HL-60 (cell line): ENCODE data around the gene PTPRM.

Source experiments
- DNase-seq, 2 experiments: peaks; one replicate each; pipeline ENCODE4 v3.0.0-alpha.2; 2010 to 2020; ENCODE audit warnings: low read depth in 1 of 2, low spot score in 1 of 2
- H3K27ac ChIP-seq: fragments of 250-450 bp; sonication (Bioruptor Pico); replicated peaks from 2 replicates; pipeline ENCODE4 v1.5.1; 2020; ENCODE audit warnings: mild to moderate bottlenecking, moderate library complexity
- H3K27me3 ChIP-seq: fragments of 250-450 bp; sonication (Bioruptor Pico); 2 replicates; pipeline ENCODE4 v1.5.1; 2021; ENCODE audit warnings: mild to moderate bottlenecking, moderate library complexity; ENCODE audit not compliant: insufficient read depth, poor library complexity, severe bottlenecking
- H3K4me3 ChIP-seq: replicated peaks from 2 replicates; pipeline ENCODE4 v1.5.1; 2011; ENCODE audit warnings: mild to moderate bottlenecking, control low read depth, low read length; ENCODE audit not compliant: insufficient read depth
- GABPA ChIP-seq: IDR thresholded peaks from 2 replicates; pipeline ENCODE4 v1.6.1; 2012; ENCODE audit warnings: low read depth
- POLR2AphosphoS5 ChIP-seq: IDR thresholded peaks from 2 replicates; pipeline ENCODE4 v1.6.1; 2012; ENCODE audit warnings: low read depth
- SPI1 ChIP-seq: IDR thresholded peaks from 2 replicates; pipeline ENCODE4 v1.6.1; 2012; ENCODE audit warnings: low read depth, mild to moderate bottlenecking, borderline replicate concordance
- TF ChIP-seq, protein P1 (sequence below): IDR thresholded peaks from one replicate; pipeline ENCODE4 v1.5.1; 2011; ENCODE audit warnings: low read length, control low read depth, inconsistent platforms; ENCODE audit not compliant: insufficient read depth
- TF ChIP-seq, protein P2 (sequence below): IDR thresholded peaks from 2 replicates; pipeline ENCODE4 v1.6.1; 2012; ENCODE audit warnings: low read depth; ENCODE audit not compliant: insufficient replicate concordance

The PTPRM gene

DNA sequence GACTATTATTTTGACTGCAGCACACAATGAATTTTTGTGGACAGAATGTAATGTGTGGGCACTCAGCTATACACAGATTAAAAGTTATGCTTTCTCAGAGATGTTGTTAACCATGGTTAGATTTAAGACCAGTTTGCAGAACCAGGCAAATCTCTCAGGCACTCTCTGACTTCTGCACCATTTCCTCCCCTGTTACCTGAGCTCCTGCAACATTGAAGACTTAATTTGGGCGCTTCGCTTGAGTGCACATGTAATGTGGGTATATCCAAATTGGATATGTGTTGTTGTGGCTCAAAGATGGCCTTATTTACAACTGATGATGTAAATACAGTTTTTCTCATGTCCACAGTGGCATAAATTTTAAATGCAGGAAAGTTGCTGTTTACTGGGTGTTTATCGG, 469.4 kb downstream of the PTPRM start:
- Histone ChIP-seq H3K4me3 (no peak overlapping the region), H3K27me3 (peaks cover 8% of the 10 kb centered on the region), H3K27ac (no peak overlapping the region)
- no peak for DNase-seq
- no peak for TF ChIP-seq POLR2AphosphoS5
- TF ChIP-seq GABPA: no peak
- no peak for TF ChIP-seq SPI1
- TF ChIP-seq, protein P1, sequence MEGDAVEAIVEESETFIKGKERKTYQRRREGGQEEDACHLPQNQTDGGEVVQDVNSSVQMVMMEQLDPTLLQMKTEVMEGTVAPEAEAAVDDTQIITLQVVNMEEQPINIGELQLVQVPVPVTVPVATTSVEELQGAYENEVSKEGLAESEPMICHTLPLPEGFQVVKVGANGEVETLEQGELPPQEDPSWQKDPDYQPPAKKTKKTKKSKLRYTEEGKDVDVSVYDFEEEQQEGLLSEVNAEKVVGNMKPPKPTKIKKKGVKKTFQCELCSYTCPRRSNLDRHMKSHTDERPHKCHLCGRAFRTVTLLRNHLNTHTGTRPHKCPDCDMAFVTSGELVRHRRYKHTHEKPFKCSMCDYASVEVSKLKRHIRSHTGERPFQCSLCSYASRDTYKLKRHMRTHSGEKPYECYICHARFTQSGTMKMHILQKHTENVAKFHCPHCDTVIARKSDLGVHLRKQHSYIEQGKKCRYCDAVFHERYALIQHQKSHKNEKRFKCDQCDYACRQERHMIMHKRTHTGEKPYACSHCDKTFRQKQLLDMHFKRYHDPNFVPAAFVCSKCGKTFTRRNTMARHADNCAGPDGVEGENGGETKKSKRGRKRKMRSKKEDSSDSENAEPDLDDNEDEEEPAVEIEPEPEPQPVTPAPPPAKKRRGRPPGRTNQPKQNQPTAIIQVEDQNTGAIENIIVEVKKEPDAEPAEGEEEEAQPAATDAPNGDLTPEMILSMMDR: no peak
- TF ChIP-seq, protein P2, sequence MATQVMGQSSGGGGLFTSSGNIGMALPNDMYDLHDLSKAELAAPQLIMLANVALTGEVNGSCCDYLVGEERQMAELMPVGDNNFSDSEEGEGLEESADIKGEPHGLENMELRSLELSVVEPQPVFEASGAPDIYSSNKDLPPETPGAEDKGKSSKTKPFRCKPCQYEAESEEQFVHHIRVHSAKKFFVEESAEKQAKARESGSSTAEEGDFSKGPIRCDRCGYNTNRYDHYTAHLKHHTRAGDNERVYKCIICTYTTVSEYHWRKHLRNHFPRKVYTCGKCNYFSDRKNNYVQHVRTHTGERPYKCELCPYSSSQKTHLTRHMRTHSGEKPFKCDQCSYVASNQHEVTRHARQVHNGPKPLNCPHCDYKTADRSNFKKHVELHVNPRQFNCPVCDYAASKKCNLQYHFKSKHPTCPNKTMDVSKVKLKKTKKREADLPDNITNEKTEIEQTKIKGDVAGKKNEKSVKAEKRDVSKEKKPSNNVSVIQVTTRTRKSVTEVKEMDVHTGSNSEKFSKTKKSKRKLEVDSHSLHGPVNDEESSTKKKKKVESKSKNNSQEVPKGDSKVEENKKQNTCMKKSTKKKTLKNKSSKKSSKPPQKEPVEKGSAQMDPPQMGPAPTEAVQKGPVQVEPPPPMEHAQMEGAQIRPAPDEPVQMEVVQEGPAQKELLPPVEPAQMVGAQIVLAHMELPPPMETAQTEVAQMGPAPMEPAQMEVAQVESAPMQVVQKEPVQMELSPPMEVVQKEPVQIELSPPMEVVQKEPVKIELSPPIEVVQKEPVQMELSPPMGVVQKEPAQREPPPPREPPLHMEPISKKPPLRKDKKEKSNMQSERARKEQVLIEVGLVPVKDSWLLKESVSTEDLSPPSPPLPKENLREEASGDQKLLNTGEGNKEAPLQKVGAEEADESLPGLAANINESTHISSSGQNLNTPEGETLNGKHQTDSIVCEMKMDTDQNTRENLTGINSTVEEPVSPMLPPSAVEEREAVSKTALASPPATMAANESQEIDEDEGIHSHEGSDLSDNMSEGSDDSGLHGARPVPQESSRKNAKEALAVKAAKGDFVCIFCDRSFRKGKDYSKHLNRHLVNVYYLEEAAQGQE: no peak

DNA sequence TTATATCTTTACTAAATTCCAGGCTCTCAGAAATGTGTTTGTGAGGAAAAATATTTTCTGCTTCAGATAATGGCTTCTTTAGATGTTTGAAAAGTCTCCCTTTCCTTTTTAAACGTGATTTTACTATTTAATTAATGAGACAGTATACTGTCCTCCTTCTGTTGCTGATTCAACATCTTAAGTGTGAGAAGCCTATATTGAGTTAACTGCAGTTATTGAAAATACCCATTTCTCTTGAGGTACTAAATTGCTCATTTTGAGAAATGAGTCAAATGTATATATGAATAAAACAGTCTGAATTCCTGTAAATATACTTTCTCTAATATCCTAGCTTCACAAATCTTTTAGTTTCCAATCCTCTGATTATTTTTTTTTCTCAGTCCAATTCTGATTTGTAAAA, 470.2 kb downstream of the PTPRM start:
- TF ChIP-seq POLR2AphosphoS5 (no peak), GABPA (no peak), SPI1 (no peak)
- TF ChIP-seq, protein P1: no peak
- TF ChIP-seq, protein P2: no peak

DNA sequence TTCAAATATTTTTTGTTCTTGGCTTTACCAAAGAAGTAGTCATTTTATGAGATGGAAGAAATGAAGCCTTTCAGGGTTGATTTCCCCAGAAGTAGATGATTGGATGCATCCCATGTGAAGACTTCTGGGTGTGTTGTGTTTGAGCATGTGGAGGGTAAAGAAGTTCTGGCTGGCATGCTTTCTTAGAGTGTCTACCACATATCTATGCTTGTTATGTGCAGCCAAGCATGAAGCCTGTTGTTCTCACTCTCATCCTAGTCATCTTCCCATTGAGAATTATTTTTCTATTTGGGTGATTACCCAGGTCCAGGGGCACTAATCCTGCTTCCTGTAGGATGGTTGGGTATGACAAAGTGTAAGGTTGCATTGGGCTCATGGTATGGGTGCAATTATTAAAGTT, 472.9 kb downstream of the PTPRM start:
- Histone ChIP-seq H3K4me3 (no peak overlapping the region), H3K27ac (no peak overlapping the region), H3K27me3 (peaks cover 10% of the 10 kb centered on the region)
- TF ChIP-seq, protein P1: no peak
- TF ChIP-seq GABPA: no peak
- DNase-seq: no peak

More for the DNA sequence above, 470.2 kb downstream of the PTPRM start:
- Histone ChIP-seq H3K4me3 (no peak overlapping the region), H3K27me3 (peaks cover 8% of the 10 kb centered on the region), H3K27ac (no peak overlapping the region)
- DNase-seq: no peak

DNA sequence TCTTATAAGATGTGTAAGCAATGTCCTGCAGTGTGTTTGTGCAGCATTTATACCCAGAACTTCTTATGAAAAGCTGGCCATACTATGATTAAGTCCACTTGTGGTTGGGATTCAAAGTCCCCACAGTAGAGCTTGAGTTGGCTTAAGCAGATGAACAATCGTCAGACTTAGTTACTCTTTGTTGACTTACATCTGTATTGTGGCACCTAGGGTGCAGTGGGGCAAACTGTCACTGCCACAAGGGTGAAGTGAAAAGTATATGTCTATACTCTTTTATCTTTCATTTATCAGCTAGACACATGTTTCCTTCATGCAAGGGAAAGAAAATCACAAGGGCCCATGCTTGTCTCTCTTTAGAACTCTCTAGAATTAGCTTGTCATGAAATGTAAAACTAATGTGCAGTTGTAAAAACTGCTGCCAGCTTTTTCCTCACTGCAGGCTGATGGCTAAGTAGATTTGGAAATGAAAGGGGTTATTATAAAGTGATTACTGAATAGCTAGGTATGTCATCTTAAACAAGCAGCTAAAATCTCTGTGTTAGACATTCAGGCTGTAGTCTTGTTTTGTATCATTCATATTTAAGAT, 474.5 kb downstream of the PTPRM start:
- TF ChIP-seq GABPA (no peak), POLR2AphosphoS5 (no peak), SPI1 (no peak)
- TF ChIP-seq, protein P2: no peak
- TF ChIP-seq, protein P1: no peak
- DNase-seq: no peak
- H3K27me3 ChIP-seq: peaks cover 10% of the 10 kb centered on the region

More for the DNA sequence above, 474.5 kb downstream of the PTPRM start:
- no peak overlapping the region for H3K4me3 ChIP-seq
- no peak overlapping the region for H3K27ac ChIP-seq
